A549 (cell line): ENCODE data around the gene ELN. TPM values are rescaled to one million over a fixed set of nuclear protein-coding genes. Genes with fewer than 3 reads are reported as not detected.

Source experiments
- ATAC-seq, 2 experiments: fragments of 200-7000 bp in 1 of 2; fragments of >200 bp in 1 of 2; cut with Nextera tagmentation in 1 of 2; cut with Tn5 transposase in 1 of 2; 3 replicates each; pipeline versions ENCODE4 v1.8.0 to v1.9.1; 2018 to 2020; ENCODE audit warnings: mild to moderate bottlenecking in 1 of 2, moderate library complexity in 1 of 2
- CTCF ChIA-PET: fragments of 300-600 bp; sonication (Branson Sonifier 250); formaldehyde crosslinking; extraction: SDS; loops from one replicate; lab custom pipeline; 2021; ENCODE audit warnings: antibody characterized with exemption, inconsistent platforms; lab: Yijun Ruan, JAX
- POLR2A ChIA-PET: fragments of 350-600 bp; formaldehyde crosslinking; extraction: SDS; loops from one replicate; lab custom pipeline; 2021; ENCODE audit warnings: antibody characterized with exemption, inconsistent platforms; lab: Yijun Ruan, JAX
- DNase-seq, 2 experiments: peaks; one replicate each; pipeline versions ENCODE4 v3.0.0 to v3.0.0-alpha.2; 2011 to 2016; ENCODE audit warnings: low read depth in 1 of 2, low spot score in 1 of 2
- FAIRE-seq: peaks from 2 replicates; lab custom pipeline; 2011; peaks lifted over from hg19 to GRCh38; lab: Jason Lieb, UNC
- H3K27ac ChIP-seq, 2 experiments: fragments of >200 bp; sonication (Bioruptor Twin); formaldehyde crosslinking; 3 replicates each; pipeline ENCODE4 v1.5.1; 2016 to 2017
- H3K4me1 ChIP-seq: fragments of >200 bp; sonication (Bioruptor Twin); formaldehyde crosslinking; 3 replicates; pipeline ENCODE4 v1.6.1; 2016
- H3K4me2 ChIP-seq: fragments of >200 bp; sonication (Bioruptor Twin); formaldehyde crosslinking; 3 replicates; pipeline ENCODE4 v1.6.1; 2016
- H3K4me3 ChIP-seq: fragments of >200 bp; sonication (Bioruptor Twin); formaldehyde crosslinking; 3 replicates; pipeline ENCODE4 v1.5.1; 2016
- H3K9me3 ChIP-seq: fragments of >200 bp; sonication (Bioruptor Twin); formaldehyde crosslinking; 3 replicates; pipeline ENCODE4 v1.6.1; 2016
- ATOH8 ChIP-seq: fragments of 250-450 bp; sonication (Bioruptor Pico); IDR thresholded peaks from 2 replicates; pipeline ENCODE4 v1.5.0; 2020; ENCODE audit warnings: low read depth, mild to moderate bottlenecking, moderate library complexity
- BCL3 ChIP-seq: fragments of >200 bp; sonication (Bioruptor Twin); formaldehyde crosslinking; IDR thresholded peaks from 3 replicates; pipeline ENCODE4 v1.6.1; 2016
- CEBPB ChIP-seq, 2 experiments: fragments of >200 bp in 1 of 2; sonication (Bioruptor Twin) in 1 of 2; formaldehyde crosslinking in 1 of 2; IDR thresholded peaks; 2 replicates each; pipeline ENCODE4 v1.6.1; 2012 to 2016
- CHD4 ChIP-seq: fragments of 200-600 bp; sonication (generic); IDR thresholded peaks from 2 replicates; pipeline ENCODE4 v1.6.1; 2016; ENCODE audit warnings: antibody characterized with exemption, mild to moderate bottlenecking, borderline replicate concordance
- E2F6 ChIP-seq: IDR thresholded peaks from 2 replicates; pipeline ENCODE4 v1.6.1; 2012; ENCODE audit warnings: low read depth, borderline replicate concordance
- EHF ChIP-seq: fragments of 250-450 bp; sonication (Bioruptor Pico); IDR thresholded peaks from 2 replicates; pipeline ENCODE4 v1.5.0; 2020; ENCODE audit warnings: mild to moderate bottlenecking
- FOSB ChIP-seq: fragments of 250-450 bp; sonication (Bioruptor Pico); IDR thresholded peaks from 2 replicates; pipeline ENCODE4 v1.5.0; 2020; ENCODE audit warnings: mild to moderate bottlenecking, moderate library complexity
- FOSL2 ChIP-seq, 2 experiments: fragments of 450-650 bp in 1 of 2; fragments of >200 bp in 1 of 2; sonication (Bioruptor Twin) in 1 of 2; formaldehyde crosslinking; IDR thresholded peaks; 2 replicates each; pipeline versions ENCODE4 v1.5.0 to v1.6.1; 2016 to 2020; ENCODE audit warnings: mild to moderate bottlenecking in 1 of 2, moderate library complexity in 1 of 2
- FOXS1 ChIP-seq: fragments of 250-450 bp; sonication (Bioruptor Pico); IDR thresholded peaks from 2 replicates; pipeline ENCODE4 v1.5.0; 2020; ENCODE audit warnings: mild to moderate bottlenecking, moderate library complexity
- HDAC2 ChIP-seq: fragments of 200-600 bp; sonication (generic); IDR thresholded peaks from 2 replicates; pipeline ENCODE4 v1.6.1; 2016
- HES2 ChIP-seq: fragments of >200 bp; sonication (Bioruptor Twin); formaldehyde crosslinking; IDR thresholded peaks from 2 replicates; pipeline ENCODE4 v1.6.1; 2016
- HEYL ChIP-seq: fragments of 250-450 bp; sonication (Bioruptor Pico); IDR thresholded peaks from 2 replicates; pipeline ENCODE4 v1.8.0; 2021; ENCODE audit warnings: mild to moderate bottlenecking, moderate library complexity
- HOXA7 ChIP-seq: fragments of 250-450 bp; sonication (Bioruptor Pico); IDR thresholded peaks from 2 replicates; pipeline ENCODE4 v1.5.0; 2020; ENCODE audit warnings: mild to moderate bottlenecking, moderate library complexity
- HOXB13 ChIP-seq: fragments of 250-450 bp; sonication (Bioruptor Pico); IDR thresholded peaks from 2 replicates; pipeline ENCODE4 v1.5.0; 2020; ENCODE audit warnings: low read depth, mild to moderate bottlenecking, moderate library complexity
- JUNB ChIP-seq: fragments of >200 bp; sonication (Bioruptor Twin); formaldehyde crosslinking; IDR thresholded peaks from 2 replicates; pipeline ENCODE4 v1.6.1; 2016
- KDM1A ChIP-seq: fragments of 200-600 bp; sonication (generic); IDR thresholded peaks from 2 replicates; pipeline ENCODE4 v1.6.1; 2016; ENCODE audit warnings: low read depth, mild to moderate bottlenecking
- MAX ChIP-seq: IDR thresholded peaks from 2 replicates; pipeline ENCODE4 v1.6.1; 2012
- MAZ ChIP-seq: fragments of 150-350 bp; IDR thresholded peaks from 2 replicates; pipeline ENCODE4 v1.6.1; 2014; ENCODE audit warnings: antibody characterized with exemption, low read depth, low read length, borderline replicate concordance
- PBX3 ChIP-seq: IDR thresholded peaks from 2 replicates; pipeline ENCODE4 v1.6.1; 2012
- PHF8 ChIP-seq: fragments of 200-600 bp; sonication (generic); IDR thresholded peaks from 2 replicates; pipeline ENCODE4 v1.6.1; 2016; ENCODE audit warnings: low read depth, mild to moderate bottlenecking, antibody characterized with exemption, moderate library complexity, borderline replicate concordance
- POLR2A ChIP-seq: IDR thresholded peaks from 2 replicates; pipeline ENCODE4 v1.6.1; 2012; ENCODE audit warnings: mild to moderate bottlenecking, low read length
- RAD21 ChIP-seq, 2 experiments: fragments of >200 bp in 1 of 2; sonication (Bioruptor Twin) in 1 of 2; formaldehyde crosslinking in 1 of 2; IDR thresholded peaks in 1 of 2; conservative IDR thresholded peaks in 1 of 2; 2 replicates in 1 of 2; 3 replicates in 1 of 2; pipeline ENCODE4 v1.6.1; 2012 to 2018; ENCODE audit warnings: inconsistent platforms in 1 of 2
- RARB ChIP-seq: fragments of 250-450 bp; sonication (Bioruptor Pico); IDR thresholded peaks from 2 replicates; pipeline ENCODE4 v1.8.0; 2021; ENCODE audit warnings: mild to moderate bottlenecking, moderate library complexity
- RFX5 ChIP-seq: fragments of 450-650 bp; IDR thresholded peaks from 2 replicates; pipeline ENCODE4 v1.7.1; 2014; ENCODE audit warnings: antibody characterized with exemption, mild to moderate bottlenecking, moderate library complexity
- RNF2 ChIP-seq: fragments of 200-600 bp; sonication (generic); IDR thresholded peaks from 2 replicates; pipeline ENCODE4 v1.6.1; 2016; ENCODE audit warnings: low read depth, mild to moderate bottlenecking, antibody characterized with exemption, moderate library complexity, borderline replicate concordance
- SREBF2 ChIP-seq: fragments of 450-650 bp; IDR thresholded peaks from 2 replicates; pipeline ENCODE4 v1.6.1; 2014; ENCODE audit warnings: mild to moderate bottlenecking, moderate library complexity
- ZFP36 ChIP-seq: fragments of 450-650 bp; IDR thresholded peaks from 2 replicates; pipeline ENCODE4 v1.6.1; 2014; ENCODE audit warnings: borderline replicate concordance; ENCODE audit not compliant: partially characterized antibody
- ZNF302 ChIP-seq: fragments of 250-450 bp; sonication (Bioruptor Pico); IDR thresholded peaks from 2 replicates; pipeline ENCODE4 v1.9.0; 2021; ENCODE audit warnings: inconsistent platforms, mild to moderate bottlenecking, moderate library complexity
- ZSCAN20 ChIP-seq: fragments of 250-450 bp; sonication (Bioruptor Pico); IDR thresholded peaks from 2 replicates; pipeline ENCODE4 v1.8.0; 2022; ENCODE audit warnings: mild to moderate bottlenecking, moderate library complexity
- WGBS: methylation state at CpG from one replicate; pipeline ENCODE4 v1.1.6; 2017; ENCODE audit errors: missing lambda C conversion rate; 5-methylcytosine and 5-hydroxymethylcytosine counted together
- polyA plus RNA-seq, 4 experiments: library from polyadenylated mRNA; depleted of rRNA in 3 of 4; stranded (reverse); fragments of >200 nt; fragmentation: RNase III in 1 of 4; extraction: RNeasy Plus Mini Kit Qiagen cat#74134 plus additional on column Dnase treatment in 1 of 4; gene quantifications; 2 replicates in 3 of 4; 3 replicates in 1 of 4; pipeline ENCODE4 v1.2.3, GENCODE V29; 2011 to 2017

ELN gene
- polyA plus RNA-seq, 2 of the 4 experiments (the other 2 are of a cell fraction): 0.09 to 0.16 TPM

GRCh38 chr7:74040791-74041520 is 13.0 kb downstream of the ELN start (continued):
- TF ChIP-seq E2F6: no peak
- no peak for TF ChIP-seq RNF2
- TF ChIP-seq POLR2A: no peak
- no peak for TF ChIP-seq KDM1A
- TF ChIP-seq SREBF2: no peak
- no peak for TF ChIP-seq PHF8
- no peak for TF ChIP-seq ZFP36

GRCh38 chr7:74042746-74043522 is 15.0 kb downstream of the ELN start:
- TF ChIP-seq HDAC2: no peak
- no peak for TF ChIP-seq MAX
- TF ChIP-seq SREBF2: no peak
- no peak for TF ChIP-seq RNF2
- no peak for TF ChIP-seq HEYL
- no peak for TF ChIP-seq ATOH8
- TF ChIP-seq PBX3: no peak
- TF ChIP-seq BCL3: no peak
- no peak for TF ChIP-seq RAD21 (conservative IDR thresholded peaks at IDR 0.05 in 1 of 2, IDR thresholded peaks at IDR 0.05 in 1 of 2)
- no peak for TF ChIP-seq CEBPB (IDR thresholded peaks at IDR 0.05)
- no peak for TF ChIP-seq KDM1A
- TF ChIP-seq CHD4: no peak
- no peak for TF ChIP-seq MAZ
- no peak for TF ChIP-seq RARB (CRISPR knock-in tag)
- DNase-seq (no peak), FAIRE-seq (no peak), ATAC-seq (no peak)
- Histone ChIP-seq H3K9me3 (no peaks in the 10 kb centered on the region), H3K4me3 (no peak overlapping the region), H3K4me1 (no peaks in the 10 kb centered on the region), H3K27ac (no peak overlapping the region), H3K4me2 (no peak overlapping the region)
- ChIA-PET CTCF (interaction anchor here (0.6 to 0.9 kb wide), 3 partner anchors 9 to 164 kb away, joined by 3 to 4 read pairs (median 3); no protein-coding TSS in a partner anchor), POLR2A (no interaction called here)
- 67% methylated on average over 20 of the region's 24 CpGs for WGBS

GRCh38 chr7:74043523-74043951 is 15.6 kb downstream of the ELN start:
- WGBS: 75% methylated on average over 9 of the region's 9 CpGs
- no peak overlapping the region for H3K4me2 ChIP-seq
- H3K4me3 ChIP-seq: no peak overlapping the region
- H3K9me3 ChIP-seq: no peaks in the 10 kb centered on the region
- ATAC-seq (no peak), FAIRE-seq (no peak), DNase-seq (no peak)
- H3K27ac ChIP-seq: no peak overlapping the region
- TF ChIP-seq RAD21 (conservative IDR thresholded peaks at IDR 0.05 in 1 of 2, IDR thresholded peaks at IDR 0.05 in 1 of 2) (no peak), CHD4 (no peak), JUNB (no peak), FOSL2 (IDR thresholded peaks at IDR 0.05) (no peak), FOSL2 (CRISPR knock-in tag; IDR thresholded peaks at IDR 0.05) (no peak), HOXA7 (CRISPR knock-in tag) (no peak), ZNF302 (CRISPR knock-in tag) (no peak), FOXS1 (CRISPR knock-in tag) (no peak), RFX5 (no peak), FOSB (CRISPR knock-in tag) (no peak), HES2 (no peak), HOXB13 (CRISPR knock-in tag) (no peak), EHF (CRISPR knock-in tag) (no peak), CEBPB (IDR thresholded peaks at IDR 0.05) (no peak), ZSCAN20 (CRISPR knock-in tag) (no peak)
- no peaks in the 10 kb centered on the region for H3K4me1 ChIP-seq
- POLR2A ChIA-PET: no interaction called here
- CTCF ChIA-PET: interaction anchor here (0.5 to 1.0 kb wide), 5 partner anchors 8 to 358 kb away, joined by 3 to 4 read pairs (median 3); no protein-coding TSS in a partner anchor
